Subcutaneous abdominal adipose tissue (tissue), 5 donors: ENCODE measurements around the gene GPR42.
"Not testable (repeated sequence)": the region's sequence is repeated elsewhere in the genome, so short reads cannot be mapped to it uniquely, and the experiment has no call there.

ENCODE experiments used
- H3K27ac ChIP-seq: one replicate; pipeline ENCODE4 v1.7.0; 2013; ENCODE audit warnings: low read depth, mild to moderate bottlenecking, inconsistent platforms, low read length, moderate library complexity
- H3K27me3 ChIP-seq, 5 donors: one replicate each; pipeline ENCODE4 v1.7.0; 2013; ENCODE audit warnings: low read length in 5 of 5, inconsistent platforms in 1 of 5; ENCODE audit not compliant: control insufficient read depth in 5 of 5, insufficient read depth in 4 of 5
- H3K36me3 ChIP-seq, 5 donors: one replicate each; pipeline ENCODE4 v1.7.0; 2013; ENCODE audit warnings: low read length in 5 of 5; ENCODE audit not compliant: control insufficient read depth in 5 of 5, insufficient read depth in 5 of 5
- H3K4me1 ChIP-seq, 5 donors: one replicate each; pipeline ENCODE4 v1.7.0; 2013; ENCODE audit warnings: low read length in 5 of 5, mild to moderate bottlenecking in 3 of 5, moderate library complexity in 1 of 5; ENCODE audit not compliant: control insufficient read depth in 5 of 5, insufficient read depth in 5 of 5
- H3K4me3 ChIP-seq, 5 donors: one replicate each; pipeline ENCODE4 v1.7.0; 2013; ENCODE audit warnings: low read length in 5 of 5, low read depth in 1 of 5
- H3K9ac ChIP-seq, 5 donors: one replicate each; pipeline ENCODE4 v1.7.0; 2013; ENCODE audit warnings: low read length in 5 of 5, mild to moderate bottlenecking in 4 of 5, moderate library complexity in 3 of 5
- H3K9me3 ChIP-seq, 5 donors: one replicate each; pipeline ENCODE4 v1.7.0; 2013; ENCODE audit warnings: low read length in 5 of 5; ENCODE audit not compliant: control insufficient read depth in 5 of 5
- donor health status: healthy.
- donor health status: healthy.
- donor health status: healthy.
- donor health status: healthy.
- donor health status: healthy.

Gene GPR42

DNA sequence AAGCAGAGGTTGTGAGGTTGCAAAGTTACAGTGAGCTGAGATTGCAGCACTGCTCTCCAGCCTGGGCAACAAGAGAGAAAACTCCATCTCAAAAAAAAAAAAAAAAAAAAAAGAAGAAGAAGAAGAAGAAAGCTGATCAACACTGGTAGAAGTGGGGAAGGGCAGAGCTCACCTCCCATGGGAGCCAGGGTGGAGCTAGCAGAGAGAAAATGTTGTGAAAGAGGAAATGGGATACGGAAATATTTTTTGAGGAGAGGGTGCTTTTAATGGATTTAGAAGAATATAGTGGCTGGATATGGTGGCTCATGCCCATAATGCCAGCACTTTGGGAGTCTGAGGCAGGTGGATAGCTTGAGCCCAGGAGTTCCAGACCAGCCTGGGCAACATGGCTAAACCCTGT is 6.8 kb downstream of the GPR42 start:
- Histone ChIP-seq H3K9me3 (peaks cover 0 to 6% (median 0%) of the 10 kb centered on the region in 5 donors), H3K4me1 (peaks cover 0 to 3% (median 0%) of the 10 kb centered on the region in 5 donors), H3K36me3 (no peaks in the 10 kb centered on the region), H3K4me3 (no peak overlapping the region), H3K27me3 (no peaks in the 10 kb centered on the region), H3K27ac (no peak overlapping the region), H3K9ac (no peak overlapping the region)

DNA sequence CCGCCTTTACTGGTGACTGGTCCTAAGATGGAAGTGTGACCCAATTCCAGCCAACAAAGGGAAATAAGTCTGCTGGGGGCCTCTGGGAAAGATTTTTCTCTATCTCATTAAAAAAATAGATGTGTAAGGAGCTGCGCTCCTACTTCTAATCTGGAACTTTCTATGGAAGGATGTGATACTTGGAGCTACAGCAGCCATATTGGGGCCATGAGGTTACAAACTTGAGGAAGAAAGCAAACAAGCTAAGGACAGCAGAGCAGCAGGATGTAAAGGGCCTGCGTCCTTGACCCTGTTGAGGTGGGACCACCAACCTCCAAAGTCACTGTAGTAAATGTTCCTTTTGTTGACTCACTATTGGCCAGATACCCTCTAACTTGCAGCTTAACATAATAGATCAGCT is 7.5 kb downstream of the GPR42 start:
- Histone ChIP-seq H3K36me3 (no peaks in the 10 kb centered on the region), H3K9ac (no peak overlapping the region), H3K9me3 (peaks cover 0 to 6% (median 0%) of the 10 kb centered on the region in 5 donors), H3K27ac (no peak overlapping the region), H3K27me3 (no peaks in the 10 kb centered on the region), H3K4me3 (no peak overlapping the region), H3K4me1 (peaks cover 0 to 10% (median 5%) of the 10 kb centered on the region in 5 donors)

DNA sequence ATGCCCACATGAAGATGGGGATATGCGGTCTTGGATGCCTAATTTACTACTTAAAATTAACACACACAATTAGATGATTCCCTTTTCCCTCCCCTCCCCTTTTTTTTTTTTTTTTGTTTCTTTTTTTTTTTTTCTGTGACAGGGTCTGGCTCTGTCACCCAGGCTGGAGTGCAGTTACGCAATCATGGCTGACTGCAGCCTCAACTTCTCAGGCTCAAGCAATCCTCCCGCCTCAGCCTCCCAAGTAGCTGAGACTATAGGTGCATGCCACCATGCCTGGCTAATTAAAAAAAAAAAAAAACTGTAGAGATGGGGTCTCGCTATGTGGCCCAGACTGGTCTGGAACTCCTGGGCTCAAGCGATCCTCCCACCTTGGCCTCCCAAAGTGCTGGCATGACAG is 8.7 kb downstream of the GPR42 start:
- H3K36me3 ChIP-seq, H3K27ac ChIP-seq, H3K9me3 ChIP-seq, H3K27me3 ChIP-seq, H3K9ac ChIP-seq, H3K4me3 ChIP-seq: not testable (repeated sequence)
- H3K4me1 ChIP-seq: peaks cover 0 to 13% (median 8%) of the 10 kb centered on the region in 5 donors

GRCh38 chr19:35379992-35380391 is 9.1 kb downstream of the GPR42 start:
- Histone ChIP-seq H3K4me3 (no peak overlapping the region), H3K36me3 (no peaks in the 10 kb centered on the region), H3K4me1 (peaks cover 0 to 13% (median 8%) of the 10 kb centered on the region in 5 donors), H3K9me3 (peaks cover 0 to 6% (median 0%) of the 10 kb centered on the region in 5 donors), H3K27ac (no peak overlapping the region), H3K9ac (no peak overlapping the region), H3K27me3 (no peaks in the 10 kb centered on the region)

- H3K36me3 ChIP-seq: no peaks in the 10 kb centered on the region
- no peak overlapping the region for H3K9ac ChIP-seq
- H3K27me3 ChIP-seq: no peaks in the 10 kb centered on the region
- no peak overlapping the region for H3K27ac ChIP-seq
- peaks cover 0 to 13% (median 8%) of the 10 kb centered on the region in 5 donors for H3K4me1 ChIP-seq
- no peak overlapping the region for H3K4me3 ChIP-seq
- peaks cover 0 to 6% (median 3%) of the 10 kb centered on the region in 5 donors for H3K9me3 ChIP-seq
These were observed 9.7 kb downstream of the GPR42 start for GRCh38 chr19:35380450-35381124.

DNA sequence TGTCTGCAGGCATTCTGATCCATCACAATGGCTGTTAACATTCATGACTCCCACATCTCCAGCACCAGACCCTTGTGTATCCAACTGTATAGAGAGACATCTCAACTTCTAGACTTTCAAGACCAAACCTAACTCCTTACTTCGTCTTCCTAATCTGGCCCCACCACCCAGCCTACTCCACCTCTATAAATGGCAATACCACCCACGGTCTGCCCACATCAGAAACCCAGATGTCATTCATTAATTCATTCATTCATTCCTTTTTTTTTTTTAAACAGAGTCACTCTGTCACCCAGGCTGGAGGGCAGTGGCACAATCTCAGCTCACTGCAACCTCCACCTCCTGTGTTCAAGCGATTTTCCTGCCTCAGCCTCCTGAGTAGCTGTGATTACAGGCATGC is 10.4 kb downstream of the GPR42 start:
- H3K9ac ChIP-seq: no peak overlapping the region
- peaks cover 0 to 13% (median 8%) of the 10 kb centered on the region in 5 donors for H3K4me1 ChIP-seq
- no peak overlapping the region for H3K4me3 ChIP-seq
- no peaks in the 10 kb centered on the region for H3K36me3 ChIP-seq
- H3K27ac ChIP-seq: no peak overlapping the region
- H3K27me3 ChIP-seq: no peaks in the 10 kb centered on the region
- peaks cover 0 to 8% (median 5%) of the 10 kb centered on the region in 5 donors for H3K9me3 ChIP-seq

GRCh38 chr19:35381926-35382325 is 11.1 kb downstream of the GPR42 start:
- H3K36me3 ChIP-seq: no peaks in the 10 kb centered on the region
- no peak overlapping the region for H3K27ac ChIP-seq
- peaks cover 0 to 13% (median 8%) of the 10 kb centered on the region in 5 donors for H3K4me1 ChIP-seq
- H3K4me3 ChIP-seq: no peak overlapping the region
- H3K9me3 ChIP-seq: peaks cover 0 to 11% (median 5%) of the 10 kb centered on the region in 5 donors
- H3K9ac ChIP-seq: no peak overlapping the region
- no peaks in the 10 kb centered on the region for H3K27me3 ChIP-seq

DNA sequence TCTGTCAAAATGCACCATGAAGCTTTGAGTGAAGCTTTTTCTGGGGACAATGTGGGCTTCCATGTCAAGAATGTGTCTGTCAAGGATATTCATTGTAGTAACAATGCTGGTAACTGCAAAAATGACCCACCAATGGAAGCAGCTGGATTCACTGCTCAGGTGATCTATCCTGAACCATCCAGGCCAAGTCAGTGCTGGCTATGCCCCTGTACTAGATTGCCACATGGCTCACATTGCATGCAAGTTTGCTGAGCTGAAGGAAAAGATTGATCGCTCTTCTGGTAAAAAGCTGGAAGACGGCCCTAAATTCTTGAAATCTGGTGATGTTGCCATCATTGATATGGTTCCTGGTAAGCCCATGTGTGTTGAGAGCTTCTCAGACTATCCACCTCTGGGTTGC is 12.7 kb downstream of the GPR42 start:
- Histone ChIP-seq H3K9ac (no peak overlapping the region), H3K27ac (no peak overlapping the region)

GRCh38 chr19:35388277-35389054 is 17.6 kb downstream of the GPR42 start:
- H3K9me3 ChIP-seq: peaks cover 0 to 11% (median 0%) of the 10 kb centered on the region in 5 donors
- H3K4me1 ChIP-seq: peaks cover 0 to 2% (median under 1%) of the 10 kb centered on the region in 5 donors
- no peaks in the 10 kb centered on the region for H3K27me3 ChIP-seq
- no peak overlapping the region for H3K27ac ChIP-seq
- H3K4me3 ChIP-seq: no peak overlapping the region
- no peak overlapping the region for H3K9ac ChIP-seq
- H3K36me3 ChIP-seq: no peaks in the 10 kb centered on the region

More for the DNA sequence above, 12.7 kb downstream of the GPR42 start:
- Histone ChIP-seq H3K4me1 (peaks cover 0 to 10% (median 8%) of the 10 kb centered on the region in 5 donors), H3K9me3 (peaks cover 0 to 11% (median 1%) of the 10 kb centered on the region in 5 donors), H3K27me3 (no peaks in the 10 kb centered on the region), H3K36me3 (no peaks in the 10 kb centered on the region), H3K4me3 (no peak overlapping the region)

DNA sequence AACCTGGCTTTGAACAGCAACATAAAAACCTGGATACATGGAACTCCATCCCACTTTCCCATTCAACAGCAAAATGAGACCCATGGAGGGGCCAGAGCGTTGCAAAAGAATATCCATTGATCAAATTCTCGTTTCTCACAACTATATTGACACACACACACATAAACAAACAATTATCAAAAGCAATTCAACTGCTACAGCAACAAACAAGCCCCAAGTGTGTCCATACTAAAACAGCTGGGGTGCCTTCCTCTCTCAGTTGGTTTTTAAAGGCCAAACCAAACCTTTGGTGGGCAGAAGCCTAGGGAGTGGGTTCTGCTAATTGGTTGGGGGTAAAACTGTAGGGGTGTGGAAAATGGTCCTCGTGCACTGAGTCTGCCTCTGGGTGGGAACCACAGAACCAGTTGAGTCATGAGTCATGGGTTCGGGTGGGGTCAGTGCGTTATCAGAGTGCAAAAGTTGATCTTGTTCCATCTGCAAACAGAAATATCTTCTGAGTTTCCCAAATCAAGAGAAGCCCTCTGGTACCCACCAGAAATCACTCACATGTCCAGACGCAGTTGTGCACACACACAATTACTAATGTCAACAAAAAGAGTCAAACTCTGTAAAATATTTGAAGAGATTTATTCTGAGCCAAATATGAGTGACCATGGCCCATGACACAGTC is 18.5 kb downstream of the GPR42 start:
- H3K4me3 ChIP-seq: no peak overlapping the region
- H3K9ac ChIP-seq: no peak overlapping the region
- peaks cover 0 to 11% (median 0%) of the 10 kb centered on the region in 5 donors for H3K9me3 ChIP-seq
- H3K27ac ChIP-seq: no peak overlapping the region
- H3K36me3 ChIP-seq: no peaks in the 10 kb centered on the region
- H3K4me1 ChIP-seq: no peaks in the 10 kb centered on the region
- H3K27me3 ChIP-seq: no peaks in the 10 kb centered on the region
